Smooth muscle cell (in vitro differentiated cells): Measurements from ENCODE around the gene TMEM31. TPM values are rescaled to one million over a fixed set of nuclear protein-coding genes. Genes with fewer than 3 reads are reported as not detected.

Experiments
- DNase-seq: peaks from one replicate; lab custom pipeline; 2025; ENCODE audit not compliant: unreplicated experiment; lab: John Stamatoyannopoulos, UW
- H2AFZ ChIP-seq: fragments of 200-600 bp; sonication (generic); 2 replicates; pipeline ENCODE4 v1.6.0; 2016; ENCODE audit warnings: antibody characterized with exemption, low read depth, mild to moderate bottlenecking
- H3F3A ChIP-seq: fragments of 200-600 bp; sonication (generic); 2 replicates; pipeline ENCODE4 v1.6.0; 2017; ENCODE audit warnings: antibody characterized with exemption, low read depth
- H3K27ac ChIP-seq: fragments of 200-600 bp; sonication (generic); 2 replicates; pipeline ENCODE4 v1.5.1; 2016; ENCODE audit warnings: low read depth, mild to moderate bottlenecking
- H3K27me3 ChIP-seq: fragments of 200-600 bp; sonication (generic); 2 replicates; pipeline ENCODE4 v1.6.1; 2016; ENCODE audit warnings: low read depth, mild to moderate bottlenecking
- H3K36me3 ChIP-seq: fragments of 200-600 bp; sonication (generic); 2 replicates; pipeline ENCODE4 v1.5.1; 2016; ENCODE audit warnings: low read depth
- H3K4me1 ChIP-seq: fragments of 200-600 bp; sonication (generic); 2 replicates; pipeline ENCODE4 v1.5.1; 2016; ENCODE audit warnings: low read depth
- H3K4me2 ChIP-seq: fragments of 200-600 bp; sonication (generic); 2 replicates; pipeline ENCODE4 v1.6.0; 2016; ENCODE audit warnings: mild to moderate bottlenecking
- H3K4me3 ChIP-seq: fragments of 200-600 bp; sonication (generic); 2 replicates; pipeline ENCODE4 v1.5.1; 2016; ENCODE audit warnings: mild to moderate bottlenecking
- H3K79me2 ChIP-seq: fragments of 200-600 bp; sonication (generic); 2 replicates; pipeline ENCODE4 v1.6.0; 2016; ENCODE audit warnings: low read depth, mild to moderate bottlenecking
- H3K9ac ChIP-seq: fragments of 200-600 bp; sonication (generic); 2 replicates; pipeline ENCODE4 v1.6.0; 2016; ENCODE audit warnings: low read depth
- H3K9me3 ChIP-seq: fragments of 200-600 bp; sonication (generic); replicated peaks from 2 replicates; pipeline ENCODE4 v1.5.1; 2016; ENCODE audit warnings: low read depth
- H4K20me1 ChIP-seq: fragments of 200-600 bp; sonication (generic); 2 replicates; pipeline ENCODE4 v1.6.0; 2016; ENCODE audit warnings: low read depth
- CTCF ChIP-seq: fragments of 200-600 bp; sonication (generic); IDR thresholded peaks from 2 replicates; pipeline ENCODE4 v1.5.1; 2017; ENCODE audit warnings: borderline replicate concordance, mild to moderate bottlenecking, antibody characterized with exemption; ENCODE audit not compliant: insufficient read depth, poor library complexity, severe bottlenecking
- WGBS: methylation state at CpG from one replicate; pipeline ENCODE4 v1.1.7; 2016; ENCODE audit warnings: low lambda C conversion rate; 5-methylcytosine and 5-hydroxymethylcytosine counted together
- polyA plus RNA-seq: library from polyadenylated mRNA; unstranded; fragments of >200 nt; fragmentation: Nextera tagmentation; extraction: Ambion mirVana; gene quantifications from 2 replicates; pipeline ENCODE4 v1.2.1, GENCODE V29; 2016
- total RNA-seq: library from RNA; depleted of rRNA; stranded (reverse); fragments of >200 nt; gene quantifications from 2 replicates; pipeline ENCODE4 v1.2.3, GENCODE V29; 2014

Gene TMEM31
- total and polyA plus RNA-seq, 2 experiments from 2014 or later, result 0.75 TPM; not detected in 1

DNA sequence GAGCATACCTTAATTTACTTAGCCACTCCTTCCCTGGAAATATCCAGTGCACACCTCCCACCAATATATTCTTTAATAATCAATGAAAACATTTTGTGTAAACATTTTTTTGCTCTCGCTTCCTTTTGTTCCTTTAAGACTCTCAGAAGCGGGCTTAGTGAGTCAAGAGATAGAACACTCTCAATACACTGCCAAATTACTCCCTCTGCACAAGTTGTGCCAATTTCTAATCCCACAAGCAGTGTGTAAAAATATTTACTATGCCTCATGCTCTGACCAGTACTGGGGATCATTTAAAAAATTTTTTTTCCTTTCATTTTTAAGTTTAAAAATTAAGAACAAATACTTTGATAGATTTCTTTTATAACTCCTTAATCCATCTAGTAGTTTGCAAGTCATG is 29.3 kb upstream of the TMEM31 start:
- Histone ChIP-seq H3F3A (peaks cover 80% of the 10 kb centered on the region), H3K27ac (peak overlapping the region; percentile 100), H3K4me1 (peaks cover 20% of the 10 kb centered on the region), H4K20me1 (peaks cover 95% of the 10 kb centered on the region), H3K4me3 (no peak overlapping the region), H3K27me3 (no peaks in the 10 kb centered on the region), H3K4me2 (peak overlapping the region; percentile 13), H3K79me2 (peaks cover 56% of the 10 kb centered on the region), H2AFZ (no peak overlapping the region), H3K9me3 (no peaks in the 10 kb centered on the region), H3K36me3 (peaks cover 28% of the 10 kb centered on the region), H3K9ac (no peak overlapping the region)
- 97% methylated on average over 2 of the region's 2 CpGs for WGBS
- no peak for TF ChIP-seq CTCF
- DNase-seq, result no peak

DNA sequence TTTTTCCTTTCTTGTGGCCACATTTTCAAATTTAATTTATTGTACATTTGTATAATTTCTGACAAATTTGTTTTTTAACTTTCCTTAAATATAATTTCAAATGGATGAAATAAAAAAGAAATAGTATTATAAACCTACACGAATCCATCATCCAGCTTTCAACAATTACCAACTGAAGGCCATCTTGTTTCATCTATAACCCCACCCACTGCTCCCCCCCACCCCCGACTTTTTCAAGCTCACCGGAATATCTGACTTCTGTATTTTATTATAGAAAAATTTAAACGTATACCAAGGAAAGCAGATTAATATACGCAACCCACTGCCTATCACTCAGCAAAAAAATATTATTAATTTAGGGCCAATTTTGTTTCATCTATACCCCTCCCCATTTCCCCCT is 25.3 kb upstream of the TMEM31 start:
- Histone ChIP-seq H2AFZ (no peak overlapping the region), H3K4me1 (peaks cover 20% of the 10 kb centered on the region), H4K20me1 (peaks cover 55% of the 10 kb centered on the region), H3K27me3 (no peaks in the 10 kb centered on the region), H3K4me3 (peak overlapping the region; percentile 91), H3K79me2 (peaks cover 56% of the 10 kb centered on the region), H3F3A (peaks cover 45% of the 10 kb centered on the region), H3K9ac (peak overlapping the region; percentile 100), H3K9me3 (no peaks in the 10 kb centered on the region), H3K36me3 (peaks cover 18% of the 10 kb centered on the region), H3K4me2 (peak overlapping the region; percentile 97), H3K27ac (peak overlapping the region; percentile 100)
- TF ChIP-seq CTCF, result no peak
- 2% methylated on average over 5 of the region's 5 CpGs for WGBS
- no peak for DNase-seq

DNA sequence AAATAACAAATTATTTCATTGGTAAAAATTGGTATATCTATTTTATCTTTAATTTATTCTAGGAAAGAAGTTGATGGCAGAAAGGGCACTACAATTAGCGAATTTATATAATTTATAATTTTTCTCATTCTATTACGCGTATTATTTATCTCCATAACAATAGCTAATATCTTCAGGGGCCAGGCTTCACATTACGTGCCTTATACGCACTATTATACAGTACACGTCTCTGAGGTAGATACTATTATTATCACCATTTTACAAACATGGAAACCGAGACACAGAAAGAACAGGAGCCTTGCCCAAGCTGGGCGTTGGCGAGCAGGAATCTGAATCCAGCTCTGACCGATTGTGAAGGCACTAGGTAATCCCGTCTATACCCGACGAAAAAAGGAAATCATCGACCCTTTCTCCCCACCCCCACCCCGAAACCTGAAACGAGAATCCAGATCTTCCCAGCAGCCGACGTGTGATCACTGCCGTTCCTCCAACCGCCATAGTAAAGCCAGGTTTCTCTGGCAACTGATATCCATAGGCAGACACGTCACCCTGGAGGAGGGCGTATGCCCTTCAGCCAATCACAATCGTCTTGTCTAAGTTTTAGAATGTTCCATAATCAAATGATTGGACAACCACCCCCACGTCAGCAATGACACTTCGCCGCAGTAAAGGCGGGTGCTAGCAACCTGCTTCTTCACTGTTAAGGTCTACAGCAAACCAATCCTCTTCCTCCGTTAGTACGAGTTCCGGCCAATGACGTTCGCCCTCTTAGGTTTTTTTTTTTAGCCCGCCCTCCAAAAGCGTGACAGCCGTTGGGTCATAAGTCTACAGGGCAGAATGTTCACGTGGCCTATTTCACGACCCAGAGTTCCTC is 24.3 kb upstream of the TMEM31 start, which contains the start of gene MORF4L2:
Gene MORF4L2, minus strand, starts transcription at position 501 of the 874 bp plus-strand sequence. CDS start 9,672 bp downstream, outside the sequence.
- Histone ChIP-seq H3K9ac (peak within 1 kb of the TSS; percentile 100), H3F3A (peaks cover 35% of the 10 kb centered on the region), H3K9me3 (no peaks in the 10 kb centered on the region), H3K27ac (peak within 1 kb of the TSS; percentile 100), H3K4me2 (peak within 1 kb of the TSS; percentile 97), H3K4me1 (peaks cover 20% of the 10 kb centered on the region), H3K79me2 (peaks cover 50% of the 10 kb centered on the region), H4K20me1 (peaks cover 45% of the 10 kb centered on the region), H3K4me3 (peak within 1 kb of the TSS; percentile 91), H3K36me3 (peaks cover 18% of the 10 kb centered on the region), H2AFZ (peak within 1 kb of the TSS; percentile 73), H3K27me3 (no peaks in the 10 kb centered on the region)
- peak; percentile 71 for DNase-seq
- under 1% methylated on average over 37 of the region's 37 CpGs for WGBS
- no peak for TF ChIP-seq CTCF
